H9 (cell line): ENCODE data around the gene MICALL1. TPM values are rescaled to one million over a fixed set of nuclear protein-coding genes. Genes with fewer than 3 reads are reported as not detected.
A peak's percentile ranks its signal among the peaks of the same experiment; 100 is the strongest.

ENCODE experiments used
- DNase-seq: peaks from one replicate; pipeline ENCODE4 v3.0.0-alpha.2; 2017
- H2AFZ ChIP-seq: one replicate; pipeline ENCODE4 v1.6.1; 2013; ENCODE audit warnings: mild to moderate bottlenecking, low read length, control low read depth, moderate library complexity
- H2AK5ac ChIP-seq: 2 replicates; pipeline ENCODE4 v1.6.1; 2013; ENCODE audit warnings: low read length, control low read depth, mixed read lengths; ENCODE audit not compliant: insufficient read length
- H2BK120ac ChIP-seq: one replicate; pipeline ENCODE4 v1.6.1; 2013; ENCODE audit warnings: low read depth, mild to moderate bottlenecking, low read length, control low read depth, inconsistent platforms; ENCODE audit not compliant: poor library complexity, severe bottlenecking
- H2BK12ac ChIP-seq: 2 replicates; pipeline ENCODE4 v1.6.1; 2013; ENCODE audit warnings: low read length, control low read depth, mixed read lengths, low read depth; ENCODE audit not compliant: insufficient read length
- H2BK15ac ChIP-seq: 2 replicates; pipeline ENCODE4 v1.6.1; 2013; ENCODE audit warnings: low read depth, low read length, control low read depth
- H2BK20ac ChIP-seq: one replicate; pipeline ENCODE4 v1.6.1; 2013; ENCODE audit warnings: low read depth, mild to moderate bottlenecking, low read length, control low read depth, inconsistent platforms; ENCODE audit not compliant: poor library complexity, severe bottlenecking
- H2BK5ac ChIP-seq: 2 replicates; pipeline ENCODE4 v1.6.1; 2013; ENCODE audit warnings: low read length, control low read depth, mixed read lengths; ENCODE audit not compliant: insufficient read length
- H3K14ac ChIP-seq: 2 replicates; pipeline ENCODE4 v1.6.1; 2013; ENCODE audit warnings: low read length, control low read depth; ENCODE audit not compliant: insufficient read depth
- H3K18ac ChIP-seq: 2 replicates; pipeline ENCODE4 v1.6.1; 2013; ENCODE audit warnings: low read depth, mild to moderate bottlenecking, mixed read lengths, low read length, control low read depth; ENCODE audit not compliant: insufficient read length
- H3K23ac ChIP-seq: 2 replicates; pipeline ENCODE4 v1.6.1; 2013; ENCODE audit warnings: low read length, control low read depth, mixed read lengths, low read depth; ENCODE audit not compliant: insufficient read length
- H3K23me2 ChIP-seq: 2 replicates; pipeline ENCODE4 v1.6.1; 2013; ENCODE audit warnings: low read depth, mild to moderate bottlenecking, mixed read lengths, low read length, control low read depth; ENCODE audit not compliant: insufficient read length, poor library complexity, severe bottlenecking
- H3K27ac ChIP-seq: 2 replicates; pipeline ENCODE4 v1.5.1; 2013; ENCODE audit warnings: low read length, control low read depth, mixed read lengths, low read depth; ENCODE audit not compliant: insufficient read length
- H3K27me3 ChIP-seq: 2 replicates; pipeline ENCODE4 v1.6.1; 2013; ENCODE audit warnings: low read length, control low read depth, inconsistent platforms; ENCODE audit not compliant: insufficient read depth
- H3K4ac ChIP-seq: 2 replicates; pipeline ENCODE4 v1.6.1; 2013; ENCODE audit warnings: low read depth, mild to moderate bottlenecking, control low read depth, inconsistent platforms, low read length, moderate library complexity
- H3K4me1 ChIP-seq: 2 replicates; pipeline ENCODE4 v1.6.1; 2013; ENCODE audit warnings: low read length, control low read depth, inconsistent platforms; ENCODE audit not compliant: insufficient read depth
- H3K4me2 ChIP-seq: 2 replicates; pipeline ENCODE4 v1.6.1; 2013; ENCODE audit warnings: low read length, control low read depth, mixed read lengths; ENCODE audit not compliant: insufficient read length, insufficient read depth
- H3K56ac ChIP-seq: 2 replicates; pipeline ENCODE4 v1.6.1; 2013; ENCODE audit warnings: low read depth, mild to moderate bottlenecking, mixed read lengths, low read length, control low read depth; ENCODE audit not compliant: insufficient read length
- H3K79me1 ChIP-seq: 2 replicates; pipeline ENCODE4 v1.6.1; 2013; ENCODE audit warnings: low read depth, mild to moderate bottlenecking, moderate library complexity, low read length, control low read depth, inconsistent platforms; ENCODE audit not compliant: insufficient read depth, poor library complexity, severe bottlenecking
- H3K79me2 ChIP-seq: 2 replicates; pipeline ENCODE4 v1.6.1; 2013; ENCODE audit warnings: low read length, control low read depth, inconsistent platforms; ENCODE audit not compliant: insufficient read depth
- H3K9ac ChIP-seq: 2 replicates; pipeline ENCODE4 v1.6.1; 2013; ENCODE audit warnings: low read length, control low read depth, mixed read lengths; ENCODE audit not compliant: insufficient read length; ENCODE audit errors: extremely low read depth
- H3K9me3 ChIP-seq: one replicate; pipeline ENCODE4 v1.6.1; 2013; ENCODE audit warnings: low read depth, low read length, inconsistent platforms; ENCODE audit not compliant: control insufficient read depth
- H3T11ph ChIP-seq: one replicate; pipeline ENCODE4 v1.6.1; 2013; ENCODE audit warnings: mild to moderate bottlenecking, low read length, control low read depth, inconsistent platforms
- H4K20me1 ChIP-seq: one replicate; pipeline ENCODE4 v1.6.1; 2013; ENCODE audit not compliant: control insufficient read depth, insufficient read length, insufficient read depth
- H4K5ac ChIP-seq: 2 replicates; pipeline ENCODE4 v1.6.1; 2013; ENCODE audit warnings: low read depth, mild to moderate bottlenecking, mixed read lengths, low read length, control low read depth; ENCODE audit not compliant: insufficient read length
- H4K8ac ChIP-seq: replicated peaks from 2 replicates; pipeline ENCODE4 v1.6.1; 2013; ENCODE audit warnings: low read length, control low read depth, mixed read lengths, low read depth; ENCODE audit not compliant: insufficient read length
- H4K91ac ChIP-seq: 2 replicates; pipeline ENCODE4 v1.6.1; 2013; ENCODE audit warnings: low read depth, mild to moderate bottlenecking, moderate library complexity, mixed read lengths, low read length, control low read depth; ENCODE audit not compliant: insufficient read length
- H3K27ac Mint-ChIP-seq, 3 experiments: 2 replicates in 2 of 3; 3 replicates in 1 of 3; pipeline ENCODE4 v1.8.0; 2020 to 2021; ENCODE audit warnings: mixed read lengths in 3 of 3, mild to moderate bottlenecking in 1 of 3, moderate library complexity in 1 of 3
- H3K27me3 Mint-ChIP-seq: 2 replicates; pipeline ENCODE4 v1.8.0; 2021; ENCODE audit warnings: low read depth, mild to moderate bottlenecking, moderate library complexity, mixed read lengths
- H3K36me3 Mint-ChIP-seq, 3 experiments: 2 replicates in 2 of 3; 3 replicates in 1 of 3; pipeline ENCODE4 v1.8.0; 2020 to 2021; ENCODE audit warnings: low read depth in 3 of 3, mixed read lengths in 3 of 3; ENCODE audit not compliant: insufficient read depth in 1 of 3
- H3K4me1 Mint-ChIP-seq, 2 experiments: 2 replicates each; pipeline ENCODE4 v1.8.0; 2020; ENCODE audit warnings: mixed read lengths in 2 of 2
- H3K4me3 Mint-ChIP-seq, 2 experiments: 2 replicates in 1 of 2; 3 replicates in 1 of 2; pipeline ENCODE4 v1.8.0; 2020 to 2021; ENCODE audit warnings: mild to moderate bottlenecking in 2 of 2, mixed read lengths in 2 of 2, moderate library complexity in 1 of 2
- H3K9me3 Mint-ChIP-seq, 2 experiments: 2 replicates in 1 of 2; 3 replicates in 1 of 2; pipeline ENCODE4 v1.8.0; 2020; ENCODE audit warnings: mild to moderate bottlenecking in 2 of 2, mixed read lengths in 2 of 2, moderate library complexity in 1 of 2
- WGBS: extraction: QIAGEN DNeasy Blood & Tissue Kit; methylation state at CpG from one replicate; pipeline ENCODE4 v1.1.7; 2013; ENCODE audit warnings: missing lambda C conversion rate, low lambda C conversion rate, mixed read lengths; ENCODE audit not compliant: insufficient read length; ENCODE audit errors: extremely low coverage; 5-methylcytosine and 5-hydroxymethylcytosine counted together
- total RNA-seq: library from RNA; stranded (reverse); gene quantifications from 2 replicates; pipeline ENCODE4 v1.2.1, GENCODE V29; 2021
- TF ChIP-seq, protein P1 (sequence below): fragments of 200-600 bp; sonication (generic); conservative IDR thresholded peaks from 3 replicates; pipeline ENCODE4 v1.8.0; 2021; ENCODE audit warnings: antibody characterized with exemption, mild to moderate bottlenecking

The MICALL1 gene
- total RNA-seq, 1 experiment from 2014 or later = 33.3 TPM

DNA sequence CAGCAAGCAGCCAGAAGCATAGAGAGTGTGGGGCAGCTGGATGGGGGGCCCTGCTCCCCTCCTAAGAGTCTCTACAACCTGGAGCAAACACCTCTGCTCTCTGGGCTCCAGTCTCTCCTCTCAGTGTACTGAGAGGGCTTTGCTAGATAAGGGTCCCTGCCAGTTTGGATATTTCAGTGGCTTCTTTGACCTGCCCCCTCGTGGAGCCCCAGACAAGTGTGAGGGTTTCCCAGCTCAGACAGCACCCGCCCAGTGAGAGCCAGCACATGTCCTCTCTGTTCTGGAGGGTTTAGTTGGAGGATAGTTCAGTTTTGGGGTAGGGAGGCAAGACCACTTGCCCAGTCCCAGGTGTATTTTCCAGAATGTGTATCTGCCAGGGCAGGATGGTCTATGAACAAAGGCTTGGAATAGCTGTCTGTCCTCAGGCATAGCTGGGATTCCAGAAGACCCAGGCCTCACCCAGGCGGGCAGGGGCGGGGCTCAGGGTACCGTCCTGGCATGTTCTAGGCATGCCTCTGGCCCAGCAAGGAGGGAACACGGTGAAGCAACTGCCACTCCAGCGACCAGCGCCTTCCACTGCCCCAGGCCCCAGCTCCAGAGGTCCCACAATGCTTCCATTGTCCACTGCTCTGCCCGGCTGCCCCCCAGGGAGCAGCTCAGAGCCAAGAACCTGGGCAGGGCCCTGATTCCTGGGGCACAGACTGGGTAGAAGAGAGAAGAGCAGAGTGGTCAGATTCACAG, 7.5 kb upstream of the MICALL1 start:
- Histone ChIP-seq H3K23ac (no peak overlapping the region), H4K20me1 (no peaks in the 10 kb centered on the region), H3K27ac (no peak overlapping the region), H3K4me2 (no peak overlapping the region), H2AK5ac (no peak overlapping the region), H4K91ac (no peak overlapping the region), H3K56ac (no peak overlapping the region), H2BK5ac (no peak overlapping the region), H3K14ac (no peak overlapping the region), H2BK12ac (no peak overlapping the region), H3K18ac (peak overlapping the region; percentile 50), H3K4me1 (peaks cover 12% of the 10 kb centered on the region; the same call in 1 of the 2 replicates), H2BK20ac (no peak overlapping the region), H2AFZ (no peak overlapping the region), H2BK15ac (no peak overlapping the region), H3K27me3 (no peaks in the 10 kb centered on the region), H3T11ph (no peak overlapping the region), H4K5ac (no peak overlapping the region), H3K9ac (no peak overlapping the region), H3K79me2 (no peaks in the 10 kb centered on the region), H4K8ac (no peak overlapping the region), H3K9me3 (no peaks in the 10 kb centered on the region), H3K4ac (no peak overlapping the region), H2BK120ac (peak overlapping the region; percentile 81), H3K23me2 (no peaks in the 10 kb centered on the region), H3K79me1 (no peaks in the 10 kb centered on the region)
- Mint-ChIP-seq H3K9me3 (no peaks in the 10 kb centered on the region), H3K27ac (peak overlapping the region in 1 of 3 experiments; percentile 97; a peak in 2 of 7 replicates), H3K27me3 (no peaks in the 10 kb centered on the region), H3K36me3 (peaks cover 0 to 2% (median 0%) of the 10 kb centered on the region in 3 experiments; a peak in 3 of 7 replicates), H3K4me3 (no peak overlapping the region), H3K4me1 (peaks cover 39 to 46% of the 10 kb centered on the region in 2 experiments)
- DNase-seq = peak; percentile 89
- no CpG with 5 or more reads among the region's 9 CpGs for WGBS
- TF ChIP-seq, protein P1, sequence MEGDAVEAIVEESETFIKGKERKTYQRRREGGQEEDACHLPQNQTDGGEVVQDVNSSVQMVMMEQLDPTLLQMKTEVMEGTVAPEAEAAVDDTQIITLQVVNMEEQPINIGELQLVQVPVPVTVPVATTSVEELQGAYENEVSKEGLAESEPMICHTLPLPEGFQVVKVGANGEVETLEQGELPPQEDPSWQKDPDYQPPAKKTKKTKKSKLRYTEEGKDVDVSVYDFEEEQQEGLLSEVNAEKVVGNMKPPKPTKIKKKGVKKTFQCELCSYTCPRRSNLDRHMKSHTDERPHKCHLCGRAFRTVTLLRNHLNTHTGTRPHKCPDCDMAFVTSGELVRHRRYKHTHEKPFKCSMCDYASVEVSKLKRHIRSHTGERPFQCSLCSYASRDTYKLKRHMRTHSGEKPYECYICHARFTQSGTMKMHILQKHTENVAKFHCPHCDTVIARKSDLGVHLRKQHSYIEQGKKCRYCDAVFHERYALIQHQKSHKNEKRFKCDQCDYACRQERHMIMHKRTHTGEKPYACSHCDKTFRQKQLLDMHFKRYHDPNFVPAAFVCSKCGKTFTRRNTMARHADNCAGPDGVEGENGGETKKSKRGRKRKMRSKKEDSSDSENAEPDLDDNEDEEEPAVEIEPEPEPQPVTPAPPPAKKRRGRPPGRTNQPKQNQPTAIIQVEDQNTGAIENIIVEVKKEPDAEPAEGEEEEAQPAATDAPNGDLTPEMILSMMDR = no peak
